Fibroblast of villous mesenchyme (primary cell): ENCODE results near the gene PDE1A. TPM values are rescaled to one million over a fixed set of nuclear protein-coding genes. Genes with fewer than 3 reads are reported as not detected.

Experiments used
- DNase-seq: peaks from one replicate; pipeline ENCODE4 v3.0.0-alpha.2; 2010; ENCODE audit warnings: low read depth
- H3K4me3 ChIP-seq: 2 replicates; pipeline ENCODE4 v1.5.1; 2011; ENCODE audit warnings: low read depth, mild to moderate bottlenecking, low read length
- total RNA-seq: library from RNA; depleted of rRNA; stranded (reverse); fragments of >200 nt; gene quantifications from 2 replicates; pipeline ENCODE4 v1.2.3, GENCODE V29; 2012
- TF ChIP-seq, protein P1 (sequence below): IDR thresholded peaks from 2 replicates; pipeline ENCODE4 v1.5.1; 2012; ENCODE audit warnings: low read depth, mild to moderate bottlenecking, low read length; ENCODE audit not compliant: insufficient read depth

Gene PDE1A
- 1.7 and 1.9 TPM in 2 replicates for total RNA-seq

GRCh38 chr2:182426918-182427240 lies at the start of gene PDE1A:
Gene PDE1A, minus strand, starts transcription at chr2:182427036.
- DNase-seq: no peak
- TF ChIP-seq, protein P1, sequence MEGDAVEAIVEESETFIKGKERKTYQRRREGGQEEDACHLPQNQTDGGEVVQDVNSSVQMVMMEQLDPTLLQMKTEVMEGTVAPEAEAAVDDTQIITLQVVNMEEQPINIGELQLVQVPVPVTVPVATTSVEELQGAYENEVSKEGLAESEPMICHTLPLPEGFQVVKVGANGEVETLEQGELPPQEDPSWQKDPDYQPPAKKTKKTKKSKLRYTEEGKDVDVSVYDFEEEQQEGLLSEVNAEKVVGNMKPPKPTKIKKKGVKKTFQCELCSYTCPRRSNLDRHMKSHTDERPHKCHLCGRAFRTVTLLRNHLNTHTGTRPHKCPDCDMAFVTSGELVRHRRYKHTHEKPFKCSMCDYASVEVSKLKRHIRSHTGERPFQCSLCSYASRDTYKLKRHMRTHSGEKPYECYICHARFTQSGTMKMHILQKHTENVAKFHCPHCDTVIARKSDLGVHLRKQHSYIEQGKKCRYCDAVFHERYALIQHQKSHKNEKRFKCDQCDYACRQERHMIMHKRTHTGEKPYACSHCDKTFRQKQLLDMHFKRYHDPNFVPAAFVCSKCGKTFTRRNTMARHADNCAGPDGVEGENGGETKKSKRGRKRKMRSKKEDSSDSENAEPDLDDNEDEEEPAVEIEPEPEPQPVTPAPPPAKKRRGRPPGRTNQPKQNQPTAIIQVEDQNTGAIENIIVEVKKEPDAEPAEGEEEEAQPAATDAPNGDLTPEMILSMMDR: no peak
- H3K4me3 ChIP-seq: peak within 1 kb of the TSS; percentile 23

- TF ChIP-seq, protein P1: no peak
- no peak for DNase-seq
- no peak overlapping the region for H3K4me3 ChIP-seq
Measured at GRCh38 chr2:182473635-182474034, 46.8 kb upstream of the PDE1A start.

DNA sequence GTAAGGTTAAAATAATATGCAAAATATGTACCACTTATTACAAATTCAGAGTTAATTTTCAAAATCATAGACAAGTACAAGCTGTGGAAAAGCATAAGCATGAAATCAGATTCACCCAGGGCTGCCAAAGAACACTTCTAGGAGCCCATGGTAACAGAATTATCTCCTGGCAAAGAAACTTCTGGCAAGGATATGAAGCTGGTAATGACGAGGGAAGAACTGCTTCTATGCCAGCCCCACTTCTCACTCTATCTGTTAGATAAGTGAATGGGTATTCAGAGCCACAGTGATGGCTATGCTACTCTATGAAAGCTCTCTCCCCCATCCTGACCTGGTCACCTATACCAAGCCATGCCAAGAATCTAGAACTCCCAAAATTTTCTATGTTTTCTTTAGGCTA lies 36.9 kb upstream of the PDE1A start:
- DNase-seq: no peak
- TF ChIP-seq, protein P1: no peak

DNA sequence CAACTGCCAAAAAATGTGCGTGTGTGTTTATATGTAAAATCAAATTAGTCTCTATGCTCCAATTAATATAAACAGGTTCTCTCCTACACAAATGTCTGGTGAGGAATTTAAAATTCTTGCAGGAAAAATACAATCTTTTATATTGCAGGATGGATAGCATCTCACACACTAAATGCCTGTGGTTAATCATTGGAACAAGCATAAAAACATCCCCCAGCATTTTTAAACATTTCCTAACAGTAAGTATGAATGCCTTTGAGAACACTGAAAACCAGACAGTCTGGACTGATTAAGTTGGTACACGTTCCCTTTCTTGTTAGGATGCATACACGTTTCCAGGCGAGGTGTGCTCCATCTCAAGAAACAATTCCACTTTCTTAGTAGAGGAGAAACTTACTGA lies 29.9 kb upstream of the PDE1A start:
- H3K4me3 ChIP-seq: no peak overlapping the region
- DNase-seq: peak; percentile 67
- TF ChIP-seq, protein P1: no peak

More for the DNA sequence above, 36.9 kb upstream of the PDE1A start:
- H3K4me3 ChIP-seq: no peak overlapping the region

DNA sequence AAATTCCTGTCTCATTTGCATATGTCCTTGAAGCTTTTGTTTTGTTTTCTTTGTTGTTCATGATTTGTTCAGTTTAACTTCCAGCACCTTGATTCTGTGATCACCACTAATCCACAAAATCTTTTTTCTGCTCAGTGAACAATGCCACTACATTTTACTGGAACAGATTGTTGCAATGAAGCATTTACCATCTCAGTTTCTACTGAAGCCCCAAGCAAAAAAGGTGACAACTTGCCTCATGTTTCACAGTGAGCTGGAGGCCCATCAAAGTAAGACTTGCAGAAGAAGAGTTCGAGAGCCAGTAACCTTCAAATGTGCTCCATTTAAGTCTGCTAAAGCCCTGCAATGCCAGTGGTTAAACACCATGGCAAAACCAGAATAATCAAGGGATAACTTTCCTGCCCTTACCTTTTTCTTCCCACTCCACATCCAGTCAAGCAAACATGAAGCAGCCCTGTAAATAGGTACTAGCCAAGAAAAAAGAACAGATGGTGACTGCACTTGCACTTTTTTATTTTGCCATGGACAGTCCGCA lies 25.7 kb upstream of the PDE1A start:
- TF ChIP-seq, protein P1: no peak
- no peak overlapping the region for H3K4me3 ChIP-seq
- DNase-seq: no peak

DNA sequence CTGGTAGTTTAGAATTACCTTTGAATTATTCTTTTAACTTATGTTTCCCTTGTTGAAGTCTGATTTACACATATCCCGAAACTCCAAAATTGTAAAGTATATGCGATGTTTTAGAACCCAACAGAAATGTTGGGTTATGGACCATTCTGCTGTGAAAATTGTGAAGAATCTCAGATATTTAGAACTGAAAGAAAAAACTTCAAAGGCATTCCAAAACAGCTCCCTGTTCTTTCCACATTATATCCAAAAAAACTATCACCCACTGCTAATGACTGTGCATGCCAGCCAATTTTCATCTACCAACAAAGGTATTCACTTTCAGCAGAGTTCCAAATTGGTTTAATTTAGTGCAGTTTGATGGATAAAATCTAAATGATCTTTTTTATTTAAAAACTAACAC lies 21.5 kb upstream of the PDE1A start:
- TF ChIP-seq, protein P1: no peak
- no peak overlapping the region for H3K4me3 ChIP-seq
- no peak for DNase-seq

DNA sequence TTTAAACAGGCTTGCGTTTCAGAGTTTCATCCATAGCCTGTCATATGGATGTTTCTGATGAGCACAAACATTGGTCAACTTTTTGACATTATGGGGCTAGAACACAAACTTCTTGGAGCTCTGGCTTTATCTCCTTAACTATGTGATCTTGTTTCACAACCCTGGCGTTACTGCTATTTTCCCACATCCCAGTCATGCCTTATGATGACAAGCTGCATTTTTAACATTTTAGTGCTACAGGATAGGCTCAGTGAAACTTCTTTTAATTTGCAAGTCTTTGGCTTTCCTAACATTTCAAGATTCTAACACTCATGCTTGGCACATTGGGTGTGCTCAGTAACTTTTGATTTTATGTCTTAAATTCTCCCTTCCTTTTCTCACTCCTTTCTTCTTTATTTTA lies 21.0 kb upstream of the PDE1A start:
- TF ChIP-seq, protein P1: no peak
- no peak overlapping the region for H3K4me3 ChIP-seq
- DNase-seq: peak; percentile 76
